Suprapubic skin (tissue), 4 donors: ENCODE results near the gene FAM131A. TPM values are rescaled to one million over a fixed set of nuclear protein-coding genes. Genes with fewer than 3 reads are reported as not detected.
A peak's percentile ranks its signal among the peaks of the same experiment; 100 is the strongest.

ENCODE experiments used
- DNase-seq, 2 donors: peaks; one replicate each; pipeline ENCODE4 v3.0.0-alpha.2; 2019; ENCODE audit warnings: low spot score in 2 of 2
- H3K27ac ChIP-seq: fragments of 200-600 bp; sonication (generic); one replicate; pipeline ENCODE4 v1.5.1; 2019
- H3K27me3 ChIP-seq: fragments of 200-600 bp; sonication (generic); one replicate; pipeline ENCODE4 v1.5.1; 2019
- H3K36me3 ChIP-seq: fragments of 200-600 bp; sonication (generic); one replicate; pipeline ENCODE4 v1.5.1; 2019
- H3K4me1 ChIP-seq: fragments of 200-600 bp; sonication (generic); one replicate; pipeline ENCODE4 v1.5.1; 2019
- H3K4me3 ChIP-seq: fragments of 200-600 bp; sonication (generic); one replicate; pipeline ENCODE4 v1.5.1; 2019; ENCODE audit warnings: mild to moderate bottlenecking
- H3K9me3 ChIP-seq: fragments of 200-600 bp; sonication (generic); one replicate; pipeline ENCODE4 v1.5.1; 2019
- CTCF ChIP-seq, 2 donors: fragments of 200-600 bp in 1 of 2; fragments of 450-650 bp in 1 of 2; sonication (generic) in 1 of 2; IDR thresholded peaks; one replicate each; pipeline ENCODE4 v1.5.1; 2016 to 2019; ENCODE audit warnings: antibody characterized with exemption in 2 of 2, mild to moderate bottlenecking in 1 of 2, moderate library complexity in 1 of 2
- EP300 ChIP-seq: sonication (generic); formaldehyde crosslinking; IDR thresholded peaks from one replicate; pipeline ENCODE4 v1.6.1; 2017; ENCODE audit warnings: antibody characterized with exemption
- POLR2A ChIP-seq, 2 donors: fragments of 450-650 bp; IDR thresholded peaks; one replicate each; pipeline ENCODE4 v1.6.1; 2017; ENCODE audit warnings: antibody characterized with exemption in 2 of 2, mild to moderate bottlenecking in 2 of 2, moderate library complexity in 2 of 2
- POLR2AphosphoS5 ChIP-seq, 3 donors: sonication (generic); formaldehyde crosslinking; IDR thresholded peaks; one replicate each; pipeline ENCODE4 v1.6.1; 2017; ENCODE audit warnings: antibody characterized with exemption in 3 of 3
- WGBS: methylation state at CpG from one replicate; pipeline ENCODE4 v1.1.5; 2018; 5-methylcytosine and 5-hydroxymethylcytosine counted together
- total RNA-seq, 4 donors: library from RNA; depleted of rRNA; stranded (reverse); fragments of >200 nt; gene quantifications; one replicate each; pipeline ENCODE4 v1.1.0, GENCODE V29; 2016

Gene FAM131A
- total RNA-seq, 4 donors from 2014 or later = 54.4 to 77.9 (median 65.3) TPM

- Histone ChIP-seq H3K27ac (no peak overlapping the region), H3K4me1 (no peaks in the 10 kb centered on the region), H3K9me3 (no peaks in the 10 kb centered on the region), H3K27me3 (no peaks in the 10 kb centered on the region), H3K4me3 (no peak overlapping the region), H3K36me3 (peaks cover 81% of the 10 kb centered on the region)
- DNase-seq = no peak
- no peak for TF ChIP-seq CTCF (IDR thresholded peaks at IDR 0.05)
- 87% methylated on average over 4 of the region's 4 CpGs for WGBS
These were observed 30.9 kb upstream of the FAM131A start for GRCh38 chr3:184306341-184306972.

GRCh38 chr3:184307915-184308314, 29.5 kb upstream of the FAM131A start:
- DNase-seq = no peak
- Histone ChIP-seq H3K9me3 (no peaks in the 10 kb centered on the region), H3K27me3 (no peaks in the 10 kb centered on the region), H3K4me1 (no peaks in the 10 kb centered on the region), H3K36me3 (peaks cover 67% of the 10 kb centered on the region), H3K4me3 (no peak overlapping the region), H3K27ac (no peak overlapping the region)
- no peak for TF ChIP-seq EP300
- TF ChIP-seq POLR2A (IDR thresholded peaks at IDR 0.05) = no peak
- no peak for TF ChIP-seq POLR2AphosphoS5 (IDR thresholded peaks at IDR 0.05)
- no peak for TF ChIP-seq CTCF (IDR thresholded peaks at IDR 0.05)
- WGBS = 95% methylated on average over 9 of the region's 9 CpGs

GRCh38 chr3:184308744-184309143, 28.7 kb upstream of the FAM131A start:
- Histone ChIP-seq H3K27me3 (no peaks in the 10 kb centered on the region), H3K36me3 (peaks cover 59% of the 10 kb centered on the region), H3K27ac (no peak overlapping the region), H3K4me3 (no peak overlapping the region), H3K4me1 (peaks cover under 1% of the 10 kb centered on the region), H3K9me3 (no peaks in the 10 kb centered on the region)
- DNase-seq = no peak
- WGBS = 72% methylated on average over 7 of the region's 7 CpGs
- TF ChIP-seq EP300 (no peak), CTCF (IDR thresholded peaks at IDR 0.05) (no peak), POLR2AphosphoS5 (IDR thresholded peaks at IDR 0.05) (no peak), POLR2A (IDR thresholded peaks at IDR 0.05) (no peak)

GRCh38 chr3:184311633-184312032, 25.8 kb upstream of the FAM131A start:
- H3K36me3 ChIP-seq = peaks cover 30% of the 10 kb centered on the region
- no peak for DNase-seq
- TF ChIP-seq POLR2AphosphoS5 (IDR thresholded peaks at IDR 0.05) = no peak
- TF ChIP-seq EP300 = no peak
- TF ChIP-seq POLR2A (IDR thresholded peaks at IDR 0.05) = no peak
- no peak for TF ChIP-seq CTCF (IDR thresholded peaks at IDR 0.05)
- no peaks in the 10 kb centered on the region for H3K9me3 ChIP-seq
- no peak overlapping the region for H3K27ac ChIP-seq
- H3K4me1 ChIP-seq = peaks cover 19% of the 10 kb centered on the region
- no peak overlapping the region for H3K4me3 ChIP-seq
- H3K27me3 ChIP-seq = no peaks in the 10 kb centered on the region

GRCh38 chr3:184314363-184314699, 23.1 kb upstream of the FAM131A start, which contains the start of gene EIF4G1:
EIF4G1 (plus strand) TSS chr3:184314606; CDS start chr3:184315797, 1,191 bp downstream.
- no peaks in the 10 kb centered on the region for H3K27me3 ChIP-seq
- peaks cover 46% of the 10 kb centered on the region for H3K4me1 ChIP-seq
- H3K9me3 ChIP-seq = no peaks in the 10 kb centered on the region
- peak within 1 kb of the TSS; percentile 99 for H3K27ac ChIP-seq
- TF ChIP-seq EP300 (no peak), POLR2AphosphoS5 (IDR thresholded peaks at IDR 0.05) (peak in 1 of 3 donors; percentile 64)
- WGBS = 1% methylated on average over 25 of the region's 40 CpGs
- peak; percentile 96 to 98 for DNase-seq
- H3K4me3 ChIP-seq = peak within 1 kb of the TSS; percentile 78
- peaks cover 13% of the 10 kb centered on the region for H3K36me3 ChIP-seq
